ENCODE data around the gene GPR83.

DNA sequence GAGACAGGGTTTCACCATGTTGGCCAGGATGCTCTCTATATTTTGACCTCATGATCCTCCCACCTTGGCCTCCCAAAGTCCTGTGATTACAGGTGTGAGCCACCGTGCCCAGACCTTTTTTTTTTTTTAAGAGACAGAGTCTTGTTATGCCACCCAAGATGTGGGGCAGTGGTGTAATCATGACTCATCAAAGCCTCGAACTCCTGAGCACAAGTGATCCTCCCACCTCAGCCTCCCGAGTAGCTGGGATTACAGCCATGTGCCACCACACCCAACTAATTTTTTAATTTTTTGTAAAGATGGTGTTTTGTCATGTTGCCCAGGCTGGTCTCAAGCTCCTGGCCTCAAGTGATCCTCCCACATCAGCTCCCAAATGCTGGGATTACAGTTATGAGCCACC lies 59.0 kb downstream of the GPR83 start:
- TF ChIP-seq, protein P1, sequence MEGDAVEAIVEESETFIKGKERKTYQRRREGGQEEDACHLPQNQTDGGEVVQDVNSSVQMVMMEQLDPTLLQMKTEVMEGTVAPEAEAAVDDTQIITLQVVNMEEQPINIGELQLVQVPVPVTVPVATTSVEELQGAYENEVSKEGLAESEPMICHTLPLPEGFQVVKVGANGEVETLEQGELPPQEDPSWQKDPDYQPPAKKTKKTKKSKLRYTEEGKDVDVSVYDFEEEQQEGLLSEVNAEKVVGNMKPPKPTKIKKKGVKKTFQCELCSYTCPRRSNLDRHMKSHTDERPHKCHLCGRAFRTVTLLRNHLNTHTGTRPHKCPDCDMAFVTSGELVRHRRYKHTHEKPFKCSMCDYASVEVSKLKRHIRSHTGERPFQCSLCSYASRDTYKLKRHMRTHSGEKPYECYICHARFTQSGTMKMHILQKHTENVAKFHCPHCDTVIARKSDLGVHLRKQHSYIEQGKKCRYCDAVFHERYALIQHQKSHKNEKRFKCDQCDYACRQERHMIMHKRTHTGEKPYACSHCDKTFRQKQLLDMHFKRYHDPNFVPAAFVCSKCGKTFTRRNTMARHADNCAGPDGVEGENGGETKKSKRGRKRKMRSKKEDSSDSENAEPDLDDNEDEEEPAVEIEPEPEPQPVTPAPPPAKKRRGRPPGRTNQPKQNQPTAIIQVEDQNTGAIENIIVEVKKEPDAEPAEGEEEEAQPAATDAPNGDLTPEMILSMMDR (IDR thresholded peaks at IDR 0.05; ENCODE audit: low read depth, low read length): no peak
- no peak for TF ChIP-seq EZH2phosphoT487 (IDR thresholded peaks at IDR 0.05; ENCODE audit: low read depth)

All from OCI-LY3 (cell line).